Liver (tissue), 3 donors: ENCODE measurements around the gene TPM4.

ENCODE experiments used
- CTCF ChIP-seq: fragments of 150-350 bp; IDR thresholded peaks from 2 replicates; pipeline ENCODE4 v1.5.1; 2017; ENCODE audit warnings: improper control_type of control experiment, low read depth, low read length; ENCODE audit not compliant: missing input control
- FOXA1 ChIP-seq: IDR thresholded peaks from 2 replicates; pipeline ENCODE4 v1.6.1; 2016; ENCODE audit warnings: antibody characterized with exemption
- GABPA ChIP-seq, 2 donors: IDR thresholded peaks in 1 of 2; conservative IDR thresholded peaks in 1 of 2; 2 replicates each; pipeline ENCODE4 v1.6.1; 2016; ENCODE audit warnings: antibody characterized with exemption in 2 of 2, mild to moderate bottlenecking in 1 of 2, moderate library complexity in 1 of 2
- JUND ChIP-seq, 2 donors: IDR thresholded peaks; 2 replicates each; pipeline ENCODE4 v1.6.1; 2016; ENCODE audit warnings: antibody characterized with exemption in 2 of 2
- NR2F2 ChIP-seq: IDR thresholded peaks from 2 replicates; pipeline ENCODE4 v1.6.1; 2016; ENCODE audit warnings: antibody characterized with exemption
- RAD21 ChIP-seq, 2 donors: IDR thresholded peaks; 2 replicates each; pipeline ENCODE4 v1.6.1; 2016; ENCODE audit warnings: antibody characterized with exemption in 2 of 2, mild to moderate bottlenecking in 2 of 2
- RXRA ChIP-seq, 2 donors: IDR thresholded peaks; 2 replicates each; pipeline ENCODE4 v1.6.1; 2017 to 2018; ENCODE audit warnings: antibody characterized with exemption in 2 of 2, mild to moderate bottlenecking in 1 of 2
- SP1 ChIP-seq: IDR thresholded peaks from 2 replicates; pipeline ENCODE4 v1.6.1; 2018; ENCODE audit warnings: antibody characterized with exemption, mild to moderate bottlenecking
- TAF1 ChIP-seq: conservative IDR thresholded peaks from 2 replicates; pipeline ENCODE4 v1.6.1; 2016; ENCODE audit warnings: antibody characterized with exemption, mild to moderate bottlenecking
- TF ChIP-seq, protein P1 (sequence below): IDR thresholded peaks from 2 replicates; pipeline ENCODE4 v1.6.1; 2016; ENCODE audit warnings: antibody characterized with exemption
- donor health status: healthy.
- donor health status: healthy.

DNA sequence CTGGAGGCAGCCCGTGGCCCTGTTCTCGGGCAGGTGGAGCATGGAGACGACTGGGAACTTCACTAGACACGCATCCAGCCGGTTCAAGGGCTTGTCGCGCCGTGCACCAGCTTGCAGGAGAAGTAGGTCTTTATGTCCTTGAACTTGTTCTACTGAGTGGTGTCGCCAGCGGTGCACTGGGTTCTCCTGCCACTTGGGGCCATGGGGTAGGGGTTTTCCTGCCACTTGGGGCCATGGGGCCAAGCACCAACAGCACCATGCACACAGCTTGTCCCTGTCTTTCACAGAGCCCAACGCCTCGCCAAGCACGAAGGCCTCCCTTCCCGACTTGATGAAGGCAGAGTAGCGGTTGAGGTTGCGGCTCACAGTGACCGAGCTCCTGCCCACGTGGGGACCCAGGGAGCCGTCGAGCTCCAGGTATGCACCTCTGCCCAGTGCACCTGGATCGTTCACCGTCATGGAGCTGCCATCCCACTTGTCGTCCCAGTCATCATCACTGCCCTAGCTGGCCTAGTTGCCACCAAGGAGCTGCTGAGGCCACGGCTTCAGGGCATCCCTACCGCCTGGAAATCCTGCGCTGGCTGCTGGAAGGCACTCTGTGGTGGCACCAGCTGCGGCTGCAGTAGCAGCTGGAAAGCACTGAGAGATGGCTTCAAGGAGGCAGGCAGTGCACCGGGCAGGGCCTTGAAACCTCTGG, 40.5 kb upstream of the TPM4 start:
- no peak for TF ChIP-seq TAF1
- TF ChIP-seq, protein P1, sequence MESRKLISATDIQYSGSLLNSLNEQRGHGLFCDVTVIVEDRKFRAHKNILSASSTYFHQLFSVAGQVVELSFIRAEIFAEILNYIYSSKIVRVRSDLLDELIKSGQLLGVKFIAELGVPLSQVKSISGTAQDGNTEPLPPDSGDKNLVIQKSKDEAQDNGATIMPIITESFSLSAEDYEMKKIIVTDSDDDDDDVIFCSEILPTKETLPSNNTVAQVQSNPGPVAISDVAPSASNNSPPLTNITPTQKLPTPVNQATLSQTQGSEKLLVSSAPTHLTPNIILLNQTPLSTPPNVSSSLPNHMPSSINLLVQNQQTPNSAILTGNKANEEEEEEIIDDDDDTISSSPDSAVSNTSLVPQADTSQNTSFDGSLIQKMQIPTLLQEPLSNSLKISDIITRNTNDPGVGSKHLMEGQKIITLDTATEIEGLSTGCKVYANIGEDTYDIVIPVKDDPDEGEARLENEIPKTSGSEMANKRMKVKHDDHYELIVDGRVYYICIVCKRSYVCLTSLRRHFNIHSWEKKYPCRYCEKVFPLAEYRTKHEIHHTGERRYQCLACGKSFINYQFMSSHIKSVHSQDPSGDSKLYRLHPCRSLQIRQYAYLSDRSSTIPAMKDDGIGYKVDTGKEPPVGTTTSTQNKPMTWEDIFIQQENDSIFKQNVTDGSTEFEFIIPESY: no peak
- no peak for TF ChIP-seq CTCF
- no peak for TF ChIP-seq RAD21 (IDR thresholded peaks at IDR 0.05)
- no peak for TF ChIP-seq SP1
- no peak for TF ChIP-seq FOXA1
- TF ChIP-seq NR2F2: no peak
- no peak for TF ChIP-seq GABPA (IDR thresholded peaks at IDR 0.05 in 1 of 2, conservative IDR thresholded peaks at IDR 0.05 in 1 of 2)
- no peak for TF ChIP-seq JUND (IDR thresholded peaks at IDR 0.05)
- TF ChIP-seq RXRA (IDR thresholded peaks at IDR 0.05): no peak
